GM21528 (cell line): ENCODE measurements around the gene SMR3A.
A peak's percentile ranks its signal among the peaks of the same experiment; 100 is the strongest.

Experiments
- ATAC-seq: cut with Tn5 transposase; IDR thresholded peaks from one replicate; pipeline ENCODE4 v1.9.1; 2021; ENCODE audit warnings: mild to moderate bottlenecking, moderate library complexity; ENCODE audit not compliant: unreplicated experiment, low FRiP score

Gene SMR3A

DNA sequence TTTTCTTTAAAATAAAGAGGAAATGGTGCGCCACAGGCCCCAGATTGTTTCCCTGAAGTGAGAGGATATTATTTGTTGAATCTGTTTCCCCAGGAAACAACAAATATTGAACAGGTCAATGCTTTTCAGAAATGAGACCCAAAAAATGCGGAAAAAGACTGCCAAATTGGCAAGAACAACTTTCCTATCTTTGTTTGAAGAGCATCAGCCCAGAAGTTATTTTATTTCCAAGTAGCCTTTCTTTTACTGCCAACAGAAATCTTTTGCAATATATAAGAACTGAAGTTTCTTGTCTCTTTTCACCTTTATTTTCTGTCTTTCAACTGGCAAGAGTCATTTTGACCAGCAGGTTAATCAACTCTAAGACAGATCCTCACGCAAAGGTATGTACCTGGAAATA, at the start of gene SMR3A:
SMR3A (plus strand) TSS at position 301 of the 400 bp plus-strand sequence. CDS start 1,356 bp downstream, outside the sequence.
- ATAC-seq = no peak

DNA sequence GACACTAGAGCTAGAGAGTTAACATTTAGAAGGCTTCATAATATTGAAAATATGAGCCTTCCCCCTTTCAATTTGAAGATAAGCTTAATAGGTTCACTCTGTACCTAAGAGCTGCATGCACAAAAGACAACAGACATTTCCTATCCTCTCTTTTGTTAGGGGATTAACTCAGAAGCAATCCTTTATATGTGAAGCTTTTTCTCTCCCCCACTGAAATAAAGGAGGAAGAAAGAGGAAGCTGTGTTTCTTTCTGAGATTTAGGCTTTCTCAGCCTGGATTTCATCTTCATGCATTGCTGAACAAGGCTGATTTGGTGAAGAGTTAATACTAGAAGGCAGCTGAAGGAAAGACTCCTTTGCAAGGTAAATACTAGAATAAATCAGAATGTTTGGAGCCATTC, 46.8 kb upstream of the SMR3A start:
- no peak for ATAC-seq

DNA sequence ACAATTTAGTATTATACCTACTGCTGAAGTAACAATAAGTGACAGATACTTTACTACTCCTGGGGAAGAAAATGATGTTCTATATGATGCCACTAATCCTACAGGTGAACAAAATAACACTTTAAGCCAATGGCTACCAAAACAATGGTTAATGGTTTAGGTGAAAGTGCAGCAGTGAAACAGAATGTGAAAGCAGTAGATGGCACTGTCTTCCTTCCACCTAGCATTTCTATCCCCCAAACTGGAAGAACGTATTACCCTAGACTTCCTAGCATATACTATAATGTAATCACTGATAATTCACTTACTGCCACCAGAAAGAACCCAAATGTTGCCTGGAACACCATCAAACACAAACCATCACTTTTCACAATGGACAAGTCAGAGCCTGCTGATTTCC, 44.6 kb upstream of the SMR3A start:
- no peak for ATAC-seq

DNA sequence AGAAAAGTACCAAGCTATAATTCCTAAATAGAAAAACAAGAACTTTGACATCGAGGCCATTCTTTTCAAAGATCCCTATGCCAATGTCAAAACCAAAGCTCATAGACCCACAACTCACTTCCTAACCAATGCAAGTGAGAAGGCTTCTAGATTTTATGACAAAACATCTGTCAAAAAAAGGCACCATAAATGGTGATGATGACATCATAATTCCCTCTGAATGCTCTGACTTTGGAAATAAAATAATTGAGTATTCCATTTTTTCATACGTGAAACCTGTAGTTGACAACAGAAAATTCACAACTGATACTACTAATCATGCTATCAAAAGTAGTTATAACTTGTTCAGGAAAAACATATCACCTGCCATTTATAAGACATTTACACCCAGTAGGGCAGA, 34.5 kb upstream of the SMR3A start:
- no peak for ATAC-seq

DNA sequence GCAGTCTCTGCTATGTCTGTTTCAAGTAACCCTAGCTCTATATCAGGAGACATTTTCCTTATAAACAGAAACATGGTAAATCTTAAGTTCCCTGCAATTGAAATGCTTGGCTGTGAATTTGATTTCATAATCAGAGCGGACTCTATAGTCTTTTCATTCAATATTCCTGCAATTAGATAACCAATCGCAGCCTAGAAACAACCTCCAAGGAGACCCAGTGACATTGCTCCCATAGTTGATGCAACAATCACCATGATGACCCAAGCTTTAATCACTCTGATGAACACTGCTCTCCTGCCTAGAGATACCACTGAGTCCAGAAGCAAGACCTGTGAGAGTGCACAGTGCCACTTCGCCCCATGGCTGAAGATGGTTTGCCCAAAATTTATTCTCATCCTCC, 25.9 kb upstream of the SMR3A start, which contains the start of gene CABS1:
CABS1 (plus strand) TSS at position 301 of the 400 bp plus-strand sequence; CDS start at position 360, 59 bp downstream.
- no peak for ATAC-seq

DNA sequence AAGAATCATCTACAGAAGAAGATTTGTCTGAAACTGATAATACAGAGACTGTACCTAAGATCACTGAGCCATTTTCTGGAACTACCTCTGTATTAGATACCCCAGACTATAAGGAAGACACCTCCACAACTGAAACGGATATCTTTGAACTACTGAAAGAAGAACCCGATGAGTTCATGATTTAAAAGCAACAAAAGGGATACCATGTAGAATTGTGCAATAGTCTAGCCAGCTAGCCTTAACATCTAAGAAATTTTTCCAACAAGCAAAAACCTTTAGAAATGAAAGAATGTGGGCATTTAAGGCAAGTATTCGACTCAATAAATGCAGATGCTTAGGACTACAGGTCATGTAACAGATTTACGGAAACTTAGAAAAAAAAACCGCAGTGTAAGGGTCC, 24.5 kb upstream of the SMR3A start:
- no peak for ATAC-seq

DNA sequence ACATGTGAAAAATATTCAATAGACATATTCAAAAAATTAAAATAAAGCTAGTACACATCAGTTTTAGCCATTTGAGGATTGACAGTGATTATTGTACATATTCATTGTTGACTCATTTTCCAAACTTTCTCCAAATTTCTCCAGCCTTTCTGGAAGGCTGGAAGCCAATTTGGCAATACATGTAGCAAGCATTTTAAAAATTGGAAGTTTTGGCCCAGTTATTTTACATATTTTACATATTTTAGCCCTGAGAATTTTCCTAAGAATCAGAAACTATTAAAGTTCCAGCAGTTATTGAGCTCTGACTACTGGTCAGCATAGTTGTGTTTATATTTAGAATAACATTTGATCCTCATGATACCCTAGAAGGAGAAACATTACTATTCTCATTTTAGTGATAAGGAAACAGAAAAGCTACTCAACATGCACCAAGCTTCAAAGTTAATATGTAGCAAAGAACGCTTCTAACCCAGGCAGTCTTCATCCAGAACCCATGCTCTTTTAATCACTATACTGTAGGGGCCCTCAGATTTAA, 22.6 kb upstream of the SMR3A start:
- ATAC-seq = no peak

DNA sequence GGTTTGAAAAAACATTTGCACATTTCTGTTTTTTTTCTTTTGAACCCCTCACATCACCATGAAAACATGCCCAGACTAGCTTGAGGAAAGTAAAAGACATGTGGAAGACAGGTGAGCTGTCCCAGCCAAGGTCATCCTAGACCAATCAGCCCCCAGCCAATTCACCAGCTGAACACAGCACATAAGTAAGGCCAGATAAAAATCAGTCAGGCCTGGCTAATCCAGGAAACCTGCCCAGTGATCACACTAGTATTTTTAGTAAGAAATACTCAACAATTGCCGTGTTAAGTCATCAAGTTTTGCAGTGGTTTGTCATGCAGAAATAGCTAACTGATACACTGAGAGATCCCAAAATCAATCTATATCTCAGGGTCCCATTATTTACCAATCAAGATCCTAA, 4.4 kb upstream of the SMR3A start:
- no peak for ATAC-seq

DNA sequence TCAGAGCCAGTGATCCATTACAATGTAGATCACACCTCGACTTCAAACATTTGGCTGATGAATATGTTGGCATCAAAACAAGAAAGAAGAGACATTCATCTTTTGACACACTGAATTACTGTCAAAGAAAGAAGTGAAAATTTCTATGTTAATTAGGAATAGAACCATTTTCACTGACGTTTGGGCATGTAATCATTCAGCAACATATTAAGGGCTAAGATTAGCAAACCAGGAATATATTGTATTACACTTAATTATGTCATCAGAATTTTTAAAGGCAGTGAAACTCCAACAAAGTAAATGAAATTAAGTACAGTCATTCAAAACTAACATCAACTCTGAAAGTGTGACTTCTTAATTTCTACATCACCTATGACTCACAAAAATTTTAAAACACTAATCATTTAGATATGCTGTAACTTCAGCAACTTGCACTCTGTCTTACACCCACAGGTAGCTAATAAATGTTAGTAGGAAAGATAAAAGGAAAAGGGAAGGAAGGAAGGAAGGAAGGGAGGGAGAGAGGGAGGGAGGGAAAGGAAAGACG, 1.4 kb upstream of the SMR3A start:
- no peak for ATAC-seq

DNA sequence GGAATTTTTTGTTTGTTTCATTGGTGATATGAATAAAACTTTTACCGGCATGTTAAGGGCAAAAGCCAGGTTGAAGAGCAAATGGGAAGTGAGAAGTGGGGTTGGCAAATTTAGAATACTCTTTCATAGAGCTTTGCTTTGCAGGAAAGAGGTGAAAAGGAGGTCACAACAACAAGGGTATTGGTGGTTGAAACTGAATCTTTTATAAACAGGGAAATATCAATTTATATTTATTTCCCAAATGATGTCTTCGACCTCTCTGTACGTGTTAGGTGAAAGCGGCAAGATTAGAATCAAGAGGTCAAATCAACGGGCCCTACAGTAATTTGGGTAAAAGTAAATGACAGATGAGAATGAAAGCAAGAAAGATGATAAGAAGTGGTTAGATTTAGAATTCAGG, 3.4 kb downstream of the SMR3A start:
- no peak for ATAC-seq

DNA sequence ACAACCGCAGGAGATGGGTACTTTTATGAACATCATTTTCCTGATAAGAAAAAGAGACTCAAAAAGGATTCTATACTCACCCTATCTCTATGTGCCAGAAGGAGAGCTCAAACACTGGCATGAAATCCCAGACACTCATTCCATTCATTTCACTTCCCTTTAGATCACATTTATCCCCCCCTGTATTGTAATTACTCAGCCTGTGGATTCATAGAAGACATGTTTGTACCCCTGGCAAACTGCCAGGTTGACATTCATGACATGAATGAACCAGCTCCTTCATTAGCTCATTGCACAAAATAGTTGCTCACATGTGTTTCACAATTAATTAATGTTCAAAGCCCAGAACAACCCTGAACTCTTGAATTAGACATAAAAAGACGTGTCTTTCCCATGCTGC, 4.9 kb downstream of the SMR3A start:
- no peak for ATAC-seq

DNA sequence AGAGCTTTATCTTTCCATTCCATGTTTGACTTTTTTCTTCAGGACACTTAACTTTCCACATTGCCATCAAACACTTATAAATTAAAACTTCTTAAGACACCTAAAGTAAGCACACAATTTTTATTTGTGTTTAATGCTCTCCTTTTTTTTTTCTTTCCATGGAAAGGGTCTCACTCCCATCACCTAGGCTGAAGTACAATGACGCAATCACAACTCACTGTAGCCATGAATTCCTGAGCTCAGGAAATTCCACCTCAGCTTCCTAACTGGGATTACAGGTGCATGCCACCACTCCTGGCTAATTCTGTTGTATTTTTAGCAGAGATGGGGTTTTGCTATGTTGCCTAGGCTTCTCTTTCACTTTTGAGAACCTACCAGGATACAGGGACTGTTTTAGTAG, 7.3 kb downstream of the SMR3A start:
- no peak for ATAC-seq

DNA sequence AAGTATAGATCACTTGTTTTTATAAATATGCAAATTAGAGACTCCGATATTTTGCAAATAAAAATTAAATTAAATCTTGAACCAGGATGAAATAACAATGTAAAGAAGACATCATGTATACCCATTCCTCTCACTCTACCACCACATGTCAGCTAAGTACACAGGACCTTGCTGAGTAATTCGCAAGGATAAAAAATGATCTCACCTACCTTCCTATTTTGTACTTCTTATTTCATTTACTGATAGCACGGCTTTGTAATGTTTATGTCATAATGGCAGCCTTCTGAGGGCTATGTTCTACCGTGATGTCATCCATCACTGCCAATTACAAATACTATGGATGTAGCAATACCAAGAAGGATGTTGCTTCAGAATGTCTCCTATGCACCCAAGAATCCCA, 11.4 kb downstream of the SMR3A start:
- ATAC-seq = no peak

DNA sequence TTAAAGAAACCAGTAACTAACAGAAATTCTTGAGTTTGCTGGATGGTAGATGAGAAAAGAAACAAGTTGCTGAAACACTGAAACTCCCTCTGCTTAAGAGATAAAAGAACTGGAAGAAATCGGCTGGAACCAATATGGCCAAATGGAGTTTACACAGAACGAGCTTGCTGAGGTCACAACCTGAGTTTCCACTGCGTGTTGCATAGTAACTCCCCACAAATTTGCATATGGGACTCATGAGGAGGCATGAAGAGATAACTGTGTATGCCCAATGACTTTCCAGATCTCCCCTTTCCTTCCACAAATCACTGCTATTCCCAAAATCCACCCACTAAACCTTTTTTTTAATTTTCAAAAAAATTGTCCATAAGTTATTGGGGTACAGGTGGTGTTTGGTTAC, 12.2 kb downstream of the SMR3A start:
- no peak for ATAC-seq

DNA sequence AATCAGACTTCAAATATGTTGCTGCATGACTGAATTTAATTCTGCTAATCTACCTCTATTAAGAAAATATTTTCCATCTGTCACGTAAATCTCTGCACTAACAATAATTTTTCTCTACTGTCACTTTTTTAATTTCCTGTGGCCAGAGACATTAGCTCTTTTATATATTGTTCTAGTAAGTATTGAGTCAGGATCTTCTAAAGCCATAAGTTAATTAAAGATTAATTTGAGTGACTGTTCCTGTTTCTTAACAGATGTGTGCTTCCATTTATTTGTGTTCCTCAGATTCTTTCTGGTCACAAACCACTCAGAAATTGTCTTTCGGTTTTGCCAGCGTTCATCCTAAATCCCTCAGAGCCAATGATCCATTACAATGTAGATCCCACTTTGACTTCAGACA, 20.0 kb downstream of the SMR3A start:
- no peak for ATAC-seq

DNA sequence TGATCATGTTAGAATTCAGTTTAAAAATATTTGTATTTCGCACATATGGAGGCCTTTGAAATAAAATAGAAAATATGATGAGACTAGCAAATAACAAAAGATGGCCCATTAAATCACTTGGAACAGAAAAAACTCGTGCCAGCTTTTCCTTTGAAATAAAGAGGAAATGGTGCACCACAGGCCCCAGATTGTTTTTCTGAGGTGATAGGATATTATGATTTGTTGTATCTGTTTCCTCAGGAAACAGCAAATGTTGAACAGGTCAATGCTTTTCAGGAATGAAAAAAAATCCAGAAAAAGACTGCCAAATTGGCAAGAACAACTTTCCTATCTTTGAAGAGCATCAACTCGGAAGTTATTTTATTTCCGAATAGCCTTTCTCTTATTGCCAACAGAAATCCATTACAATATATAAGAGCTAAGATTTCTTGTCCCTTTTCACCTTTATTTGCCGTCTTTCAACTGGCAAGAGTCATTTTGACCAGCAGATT, 22.2 kb downstream of the SMR3A start, which contains the start of gene SMR3B:
SMR3B (plus strand) TSS at position 441 of the 491 bp plus-strand sequence. CDS start 1,380 bp downstream, outside the sequence.
- no peak for ATAC-seq

DNA sequence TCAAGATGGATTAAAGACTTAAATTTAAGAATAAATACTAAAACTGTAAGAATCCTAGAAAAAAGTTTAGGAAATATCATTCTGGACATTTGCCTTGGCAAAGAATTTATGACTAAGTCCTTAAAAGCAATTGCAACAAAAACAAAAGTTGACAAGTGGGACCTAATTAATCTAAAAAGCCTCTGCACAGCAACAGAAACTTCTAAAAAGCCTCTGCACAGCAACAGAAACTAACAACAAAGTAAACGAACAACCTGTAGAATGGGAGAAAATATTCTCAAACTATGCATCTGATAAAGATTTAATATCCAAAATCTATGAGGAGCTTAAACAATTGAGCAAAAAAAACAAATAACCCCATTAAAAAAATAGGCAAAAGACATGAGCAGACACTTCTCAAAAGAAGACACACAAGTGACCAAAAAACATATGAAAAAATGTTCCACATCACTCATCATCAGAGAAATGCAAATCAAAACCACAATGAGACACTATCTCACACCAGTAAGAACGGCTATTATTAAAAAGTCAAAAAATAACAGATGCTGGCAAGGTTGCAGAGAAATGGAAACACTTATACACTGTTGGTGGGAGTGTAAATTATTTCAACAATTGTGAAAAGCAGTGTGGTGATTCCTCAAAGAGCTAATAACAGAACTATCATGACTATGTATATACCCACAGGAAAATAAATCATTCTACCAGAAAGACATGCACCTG, 31.7 kb downstream of the SMR3A start:
- ATAC-seq = peak; percentile 75

DNA sequence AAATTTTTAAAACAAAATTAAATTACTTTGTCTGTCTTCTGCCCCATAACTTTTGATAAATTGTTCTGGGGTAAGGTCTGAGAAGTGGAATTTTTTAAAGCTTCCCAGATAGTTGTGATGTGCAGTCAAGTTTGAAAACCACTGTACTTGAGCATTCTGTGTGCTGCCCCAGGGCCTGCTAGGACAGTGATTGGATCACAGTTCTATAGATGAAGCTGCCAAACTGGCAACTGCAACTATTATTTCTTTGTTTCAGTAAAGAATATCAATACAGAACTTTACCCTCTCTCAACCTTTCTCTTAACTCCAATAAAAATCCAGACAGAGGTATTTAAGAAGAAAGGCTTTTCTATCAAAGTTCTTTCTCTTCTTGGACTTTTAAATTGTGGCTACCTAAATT, 37.0 kb downstream of the SMR3A start, which contains the start of gene OPRPN:
OPRPN (plus strand) TSS at position 361 of the 400 bp plus-strand sequence. CDS start 1,346 bp downstream, outside the sequence.
- no peak for ATAC-seq

DNA sequence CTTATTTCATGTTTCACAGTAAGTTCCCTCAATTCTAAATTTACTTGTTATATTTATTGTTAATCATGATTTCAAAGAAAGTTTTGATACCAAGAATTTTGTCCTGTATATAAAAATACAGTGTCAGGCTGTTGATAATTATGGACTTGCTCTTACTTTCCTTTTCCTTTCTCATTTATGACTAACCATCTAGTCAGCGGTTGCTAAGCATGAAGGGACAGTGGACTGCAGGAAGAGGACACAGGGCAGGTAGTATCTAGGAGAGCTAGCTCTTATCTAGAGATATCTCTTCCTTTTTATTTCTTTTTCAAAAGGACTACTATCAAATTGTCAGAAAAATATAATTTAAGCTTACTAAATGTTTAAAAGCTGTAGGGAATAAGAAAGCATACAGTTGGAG, 38.8 kb downstream of the SMR3A start:
- ATAC-seq = no peak

DNA sequence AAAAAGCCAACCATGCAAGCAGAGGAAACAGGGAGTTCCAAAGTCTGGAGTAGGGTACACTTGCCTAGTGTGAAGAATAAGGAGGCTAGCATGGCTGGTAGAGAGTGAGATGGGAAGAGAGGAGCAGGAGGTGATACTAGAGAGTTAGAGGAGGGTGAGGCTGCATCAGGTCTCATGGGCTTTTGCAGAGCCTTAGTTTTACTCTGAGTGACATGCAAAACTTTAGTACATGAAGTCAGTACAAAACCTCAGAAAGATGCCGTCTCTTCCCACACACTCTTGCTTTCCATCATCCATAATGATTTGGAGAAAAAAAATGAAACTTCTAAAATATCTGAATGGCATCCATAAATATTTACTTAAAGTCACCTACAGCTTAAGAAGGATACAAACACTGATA, 42.2 kb downstream of the SMR3A start:
- no peak for ATAC-seq

DNA sequence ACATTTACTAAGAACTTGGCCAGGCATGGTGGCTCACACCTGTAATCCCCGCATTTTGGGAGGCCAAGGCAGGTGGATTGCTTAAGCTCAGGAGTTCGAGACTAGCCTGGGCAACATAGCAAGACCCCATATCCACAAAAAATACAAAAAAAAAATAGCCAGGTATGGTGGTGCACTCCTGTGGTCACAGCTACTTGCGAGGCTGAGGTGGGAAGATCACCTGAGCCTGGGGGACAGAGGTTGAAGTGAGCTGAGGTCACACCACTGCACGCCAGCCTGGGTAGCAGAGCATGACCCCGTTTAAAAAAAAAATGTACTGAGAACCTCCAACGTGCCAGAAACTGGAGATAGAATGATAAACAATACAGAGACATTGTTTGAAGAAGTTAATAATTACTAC, 45.2 kb downstream of the SMR3A start:
- peak; percentile 47 for ATAC-seq
